ENCODE measurements around the gene SMCO3.

SMCO3 gene

GRCh38 chr12:14802721-14803010 lies 11.3 kb downstream of the SMCO3 start:
- Histone ChIP-seq H4K20me1 (ENCODE audit: low read depth, low read length) (peaks cover 18% of the 10 kb centered on the region), H3K27me3 (ENCODE audit: low read length) (no peaks in the 10 kb centered on the region), H3K4me3 (ENCODE audit: insufficient read depth, low read length, poor library complexity, severe bottlenecking) (peak overlapping the region; percentile 90), H3K9me3 (ENCODE audit: insufficient read depth, low read length) (no peaks in the 10 kb centered on the region), H3K4me2 (ENCODE audit: low read depth, low read length, poor library complexity, severe bottlenecking) (peak overlapping the region; percentile 92), H2AFZ (ENCODE audit: low read depth, low read length, severe bottlenecking) (peak overlapping the region; percentile 30), H3F3A (ENCODE audit: insufficient read depth) (peaks cover 4% of the 10 kb centered on the region; the same call in 1 of the 2 replicates), H3K9ac (ENCODE audit: low read length) (peak overlapping the region; percentile 85), H3K36me3 (ENCODE audit: low read length) (peaks cover 21% of the 10 kb centered on the region; the same call in 1 of the 2 replicates), H3K27ac (ENCODE audit: low read depth, low read length) (peak overlapping the region; percentile 51; the same call in 1 of the 2 replicates), H3K9me2 (replicated peaks; ENCODE audit: insufficient read depth, low read length) (no peaks in the 10 kb centered on the region), H3K79me2 (ENCODE audit: insufficient read depth, low read length) (peaks cover 61% of the 10 kb centered on the region)
- no peak for TF ChIP-seq EZH2phosphoT487 (conservative IDR thresholded peaks at IDR 0.05; ENCODE audit: low read length)
- no peak for TF ChIP-seq CTCF (IDR thresholded peaks at IDR 0.05; ENCODE audit: insufficient read depth, low read length, poor library complexity, severe bottlenecking)

GRCh38 chr12:14802247-14802646 lies 11.7 kb downstream of the SMCO3 start:
- peaks cover 4% of the 10 kb centered on the region; the same call in 1 of the 2 replicates for H3F3A ChIP-seq (ENCODE audit: insufficient read depth)
- H3K27me3 ChIP-seq (ENCODE audit: low read length), result no peaks in the 10 kb centered on the region
- peaks cover 25% of the 10 kb centered on the region; the same call in 1 of the 2 replicates for H3K36me3 ChIP-seq (ENCODE audit: low read length)
- no peak overlapping the region for H2AFZ ChIP-seq (ENCODE audit: low read depth, low read length, severe bottlenecking)
- H3K79me2 ChIP-seq (ENCODE audit: insufficient read depth, low read length), result peaks cover 66% of the 10 kb centered on the region
- peak overlapping the region; percentile 90 for H3K4me3 ChIP-seq (ENCODE audit: insufficient read depth, low read length, poor library complexity, severe bottlenecking)
- peak overlapping the region; percentile 92 for H3K4me2 ChIP-seq (ENCODE audit: low read depth, low read length, poor library complexity, severe bottlenecking)
- no peak overlapping the region for H3K27ac ChIP-seq (ENCODE audit: low read depth, low read length)
- no peak for TF ChIP-seq CTCF (IDR thresholded peaks at IDR 0.05; ENCODE audit: insufficient read depth, low read length, poor library complexity, severe bottlenecking)
- no peak for TF ChIP-seq EZH2phosphoT487 (conservative IDR thresholded peaks at IDR 0.05; ENCODE audit: low read length)
- no peaks in the 10 kb centered on the region for H3K9me2 ChIP-seq (replicated peaks; ENCODE audit: insufficient read depth, low read length)
- peak overlapping the region; percentile 85 for H3K9ac ChIP-seq (ENCODE audit: low read length)
- H3K9me3 ChIP-seq (ENCODE audit: insufficient read depth, low read length), result no peaks in the 10 kb centered on the region
- H4K20me1 ChIP-seq (ENCODE audit: low read depth, low read length), result peaks cover 18% of the 10 kb centered on the region

- H4K20me1 ChIP-seq (ENCODE audit: low read depth, low read length), result 0 out of 2 replicates have a peak, but pooled peaks cover 5% of the 10 kb centered on the region
- H3K9me2 ChIP-seq (replicated peaks; ENCODE audit: insufficient read depth, low read length), result no peaks in the 10 kb centered on the region
- peaks cover 84% of the 10 kb centered on the region for H3K36me3 ChIP-seq (ENCODE audit: low read length)
- no peaks in the 10 kb centered on the region for H3K9me3 ChIP-seq (ENCODE audit: insufficient read depth, low read length)
- H3F3A ChIP-seq (ENCODE audit: insufficient read depth), result no peaks in the 10 kb centered on the region; the same call in 1 of the 2 replicates
- no peak for TF ChIP-seq EZH2phosphoT487 (conservative IDR thresholded peaks at IDR 0.05; ENCODE audit: low read length)
- no peak for TF ChIP-seq CTCF (IDR thresholded peaks at IDR 0.05; ENCODE audit: insufficient read depth, low read length, poor library complexity, severe bottlenecking)
- no peak overlapping the region for H3K4me2 ChIP-seq (ENCODE audit: low read depth, low read length, poor library complexity, severe bottlenecking)
- no peaks in the 10 kb centered on the region for H3K27me3 ChIP-seq (ENCODE audit: low read length)
- H2AFZ ChIP-seq (ENCODE audit: low read depth, low read length, severe bottlenecking), result no peak overlapping the region
- peaks cover 28% of the 10 kb centered on the region for H3K79me2 ChIP-seq (ENCODE audit: insufficient read depth, low read length)
- no peak overlapping the region for H3K4me3 ChIP-seq (ENCODE audit: insufficient read depth, low read length, poor library complexity, severe bottlenecking)
- H3K27ac ChIP-seq (ENCODE audit: low read depth, low read length), result no peak overlapping the region
- no peak overlapping the region for H3K9ac ChIP-seq (ENCODE audit: low read length)
Measured at GRCh38 chr12:14795028-14795448, 18.9 kb downstream of the SMCO3 start.

Measured in SU-DHL-6 (cell line).